BJ (cell line): Measurements from ENCODE around the gene SPZ1. TPM values are rescaled to one million over a fixed set of nuclear protein-coding genes. Genes with fewer than 3 reads are reported as not detected.

Experiments used
- CTCF ChIA-PET: fragments of 350-600 bp; formaldehyde crosslinking; extraction: SDS; loops from one replicate; lab custom pipeline; 2021; ENCODE audit warnings: antibody characterized with exemption, inconsistent platforms; lab: Yijun Ruan, JAX
- POLR2A ChIA-PET: fragments of 300-600 bp; sonication (Branson Sonifier 250); formaldehyde crosslinking; extraction: SDS; loops from one replicate; lab custom pipeline; 2021; ENCODE audit warnings: antibody characterized with exemption; lab: Charles Lee
- DNase-seq: peaks from one replicate; pipeline ENCODE4 v3.0.0-alpha.2; 2011; ENCODE audit warnings: low read depth
- H3K27me3 ChIP-seq: 2 replicates; pipeline ENCODE4 v1.6.0; 2011; ENCODE audit warnings: low read length; ENCODE audit not compliant: control insufficient read depth, insufficient read depth
- H3K36me3 ChIP-seq: 2 replicates; pipeline ENCODE4 v1.5.1; 2011; ENCODE audit warnings: low read length; ENCODE audit not compliant: control insufficient read depth, insufficient read depth
- H3K4me3 ChIP-seq: 2 replicates; pipeline ENCODE4 v1.5.1; 2011; ENCODE audit warnings: low read depth, mild to moderate bottlenecking, control low read depth, low read length
- polyA plus RNA-seq: library from polyadenylated mRNA; depleted of rRNA; stranded (reverse); fragments of >200 nt; gene quantifications from 2 replicates; pipeline ENCODE4 v1.2.3, GENCODE V29; 2011
- TF ChIP-seq, protein P1 (sequence below): IDR thresholded peaks from 2 replicates; pipeline ENCODE4 v1.5.1; 2011; ENCODE audit warnings: low read depth, mild to moderate bottlenecking, control low read depth, inconsistent platforms, low read length, moderate library complexity; ENCODE audit not compliant: insufficient read depth

The SPZ1 gene
- polyA plus RNA-seq, 1 experiment = not detected

DNA sequence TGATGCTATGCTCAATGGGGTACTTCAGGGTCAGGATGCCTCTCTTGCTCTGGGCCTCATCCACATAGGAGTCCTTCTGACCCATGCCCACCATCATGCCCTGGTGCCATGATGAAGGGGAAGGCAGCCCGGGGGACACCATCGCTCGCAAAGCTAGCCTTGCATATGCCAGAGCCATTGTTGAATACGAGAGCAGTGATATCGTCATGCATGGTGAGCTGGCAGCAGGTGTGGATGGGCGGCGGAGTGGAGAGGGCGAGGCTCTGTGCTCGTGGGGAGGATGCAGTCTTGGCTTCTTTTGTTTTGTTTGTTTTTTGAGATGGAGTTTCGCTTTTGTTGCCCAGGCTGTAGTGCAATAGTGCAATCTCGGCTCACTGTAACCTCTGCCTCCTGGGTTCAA is 17.2 kb upstream of the SPZ1 start:
- ChIA-PET CTCF (interaction anchor here (1.4 to 7.5 kb wide), 2 partner anchors 10 to 214 kb away, joined by 3 to 172 read pairs; no protein-coding TSS in a partner anchor), POLR2A (no interaction called here)
- H3K27me3 ChIP-seq = no peaks in the 10 kb centered on the region
- DNase-seq = no peak
- H3K36me3 ChIP-seq = no peaks in the 10 kb centered on the region
- TF ChIP-seq, protein P1, sequence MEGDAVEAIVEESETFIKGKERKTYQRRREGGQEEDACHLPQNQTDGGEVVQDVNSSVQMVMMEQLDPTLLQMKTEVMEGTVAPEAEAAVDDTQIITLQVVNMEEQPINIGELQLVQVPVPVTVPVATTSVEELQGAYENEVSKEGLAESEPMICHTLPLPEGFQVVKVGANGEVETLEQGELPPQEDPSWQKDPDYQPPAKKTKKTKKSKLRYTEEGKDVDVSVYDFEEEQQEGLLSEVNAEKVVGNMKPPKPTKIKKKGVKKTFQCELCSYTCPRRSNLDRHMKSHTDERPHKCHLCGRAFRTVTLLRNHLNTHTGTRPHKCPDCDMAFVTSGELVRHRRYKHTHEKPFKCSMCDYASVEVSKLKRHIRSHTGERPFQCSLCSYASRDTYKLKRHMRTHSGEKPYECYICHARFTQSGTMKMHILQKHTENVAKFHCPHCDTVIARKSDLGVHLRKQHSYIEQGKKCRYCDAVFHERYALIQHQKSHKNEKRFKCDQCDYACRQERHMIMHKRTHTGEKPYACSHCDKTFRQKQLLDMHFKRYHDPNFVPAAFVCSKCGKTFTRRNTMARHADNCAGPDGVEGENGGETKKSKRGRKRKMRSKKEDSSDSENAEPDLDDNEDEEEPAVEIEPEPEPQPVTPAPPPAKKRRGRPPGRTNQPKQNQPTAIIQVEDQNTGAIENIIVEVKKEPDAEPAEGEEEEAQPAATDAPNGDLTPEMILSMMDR = no peak
- H3K4me3 ChIP-seq = no peak overlapping the region

DNA sequence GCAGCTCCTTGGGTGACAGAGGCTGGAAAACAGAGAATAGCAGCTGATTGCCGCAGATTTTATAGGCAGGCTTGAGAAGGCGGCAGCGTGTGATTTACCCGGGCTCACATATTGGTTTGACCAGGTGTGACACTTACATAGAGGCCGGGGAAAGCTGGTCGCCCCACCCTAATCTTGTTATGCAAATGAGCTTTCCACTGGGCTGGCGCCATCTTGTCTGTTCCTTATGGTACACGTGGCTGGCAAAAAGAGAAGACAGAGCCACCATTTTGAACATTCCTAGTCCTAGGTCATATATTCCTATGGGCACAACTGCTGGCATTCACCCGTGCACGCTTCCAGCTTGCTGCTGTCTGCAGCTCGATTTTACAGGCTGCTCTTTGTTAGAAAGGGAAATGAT is 11.3 kb upstream of the SPZ1 start:
- ChIA-PET POLR2A (no interaction called here), CTCF (interaction anchor here (0.7 to 7.5 kb wide), 11 partner anchors 8 to 220 kb away, joined by 3 to 172 read pairs (median 4); no protein-coding TSS in a partner anchor)
- TF ChIP-seq, protein P1 = no peak
- Histone ChIP-seq H3K36me3 (no peaks in the 10 kb centered on the region), H3K27me3 (no peaks in the 10 kb centered on the region), H3K4me3 (no peak overlapping the region)
- DNase-seq = no peak

DNA sequence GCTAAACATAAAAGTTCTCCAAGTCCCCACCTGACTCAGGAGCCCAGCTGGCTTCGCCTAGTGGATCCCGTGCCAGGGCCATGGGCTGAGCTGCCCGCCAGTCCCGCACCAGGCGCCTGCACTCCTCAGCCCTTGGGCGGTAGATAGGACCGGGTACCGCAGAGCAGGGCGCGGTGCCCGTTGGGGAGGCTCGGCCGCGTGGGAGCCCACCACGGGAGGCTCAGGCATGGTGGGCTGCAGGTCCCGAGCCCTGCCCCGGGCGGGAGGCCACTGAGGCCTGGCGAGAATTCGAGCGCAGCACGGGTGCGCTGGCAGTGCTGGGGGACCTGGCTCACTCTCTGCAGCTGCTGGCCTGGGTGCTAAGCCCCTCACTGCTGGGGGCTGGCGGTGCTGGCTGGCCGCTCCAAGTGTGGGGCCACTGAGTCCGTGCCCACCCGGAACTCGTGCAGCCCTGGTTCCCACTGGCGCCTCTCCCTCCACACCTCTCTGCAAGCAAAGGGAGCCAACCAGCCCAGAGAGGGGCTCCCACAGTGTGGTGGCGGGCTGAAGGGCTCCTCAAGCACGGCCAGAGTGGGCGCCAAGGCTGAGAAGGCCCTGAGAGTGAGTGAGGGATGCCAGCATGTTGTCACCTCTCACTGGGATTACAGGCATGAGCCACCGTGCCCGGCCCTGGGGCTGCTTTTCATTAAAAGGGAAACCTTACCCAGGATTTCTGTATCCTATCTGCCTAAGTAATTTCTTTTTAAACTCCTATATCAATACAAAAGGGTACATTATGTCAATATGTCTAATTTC is 9.7 kb upstream of the SPZ1 start:
- ChIA-PET POLR2A (no interaction called here), CTCF (interaction anchor here (0.6 to 7.5 kb wide), 5 partner anchors 19 to 363 kb away, joined by 3 to 172 read pairs (median 4); no protein-coding TSS in a partner anchor)
- no peak for DNase-seq
- H3K36me3 ChIP-seq = no peaks in the 10 kb centered on the region
- no peak overlapping the region for H3K4me3 ChIP-seq
- H3K27me3 ChIP-seq = no peaks in the 10 kb centered on the region
- TF ChIP-seq, protein P1 = no peak

DNA sequence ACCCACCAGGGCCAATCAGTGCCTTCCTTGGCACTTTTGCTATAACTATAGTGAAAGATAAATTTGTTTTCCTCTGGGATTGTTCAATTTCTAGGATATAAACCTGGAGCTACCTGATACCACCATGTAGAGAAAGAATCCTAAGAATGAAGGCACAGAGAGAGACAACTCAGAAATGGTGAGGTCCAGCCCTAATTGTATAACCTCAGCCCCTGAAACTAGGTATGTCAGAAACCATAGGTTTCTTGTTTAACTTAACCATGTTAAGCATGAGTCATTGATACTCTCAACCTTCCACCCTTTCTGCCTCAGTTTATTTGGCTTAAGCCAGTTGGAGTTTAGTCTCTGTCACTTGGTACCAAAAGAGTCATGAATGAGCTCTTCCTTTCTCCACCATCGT is 4.6 kb upstream of the SPZ1 start:
- Histone ChIP-seq H3K27me3 (no peaks in the 10 kb centered on the region), H3K36me3 (no peaks in the 10 kb centered on the region), H3K4me3 (no peak overlapping the region)
- POLR2A ChIA-PET = no interaction called here
- CTCF ChIA-PET = no interaction called here
- TF ChIP-seq, protein P1 = no peak
- no peak for DNase-seq

DNA sequence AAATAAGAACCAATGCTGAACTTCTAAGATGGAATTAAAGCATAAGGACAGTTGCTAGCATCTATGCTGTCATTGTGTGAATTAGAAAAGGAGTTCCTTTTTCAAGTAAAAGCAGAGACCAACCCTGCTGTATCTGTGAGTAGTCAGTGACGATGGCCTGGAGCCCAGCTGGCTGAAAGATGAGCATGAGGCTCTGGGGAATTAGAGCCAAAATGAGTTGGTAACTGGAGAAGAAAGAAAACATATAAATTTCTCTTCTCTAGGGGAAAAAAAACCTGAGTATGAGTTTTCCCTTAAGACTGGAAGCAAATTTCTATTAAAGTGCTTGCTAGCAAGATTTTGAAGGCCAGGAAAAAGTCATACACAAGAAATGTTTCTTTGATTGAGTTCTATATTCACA is 1.6 kb upstream of the SPZ1 start:
- no peaks in the 10 kb centered on the region; the same call in 1 of the 2 replicates for H3K27me3 ChIP-seq
- DNase-seq = no peak
- ChIA-PET POLR2A (interaction anchor here (0.5 kb wide), 1 partner anchor 267 kb away, joined by 4 read pairs; no protein-coding TSS in a partner anchor), CTCF (interaction anchor here (1.6 kb wide), 1 partner anchor 235 kb away, joined by 5 read pairs; no protein-coding TSS in a partner anchor)
- H3K36me3 ChIP-seq = no peaks in the 10 kb centered on the region
- no peak overlapping the region for H3K4me3 ChIP-seq
- TF ChIP-seq, protein P1 = no peak
